Activated CD4-positive, alpha-beta T cell treated with anti-CD3 and anti-CD28 coated beads for 1 hour (primary cell): ENCODE data around the gene DRD1.
A peak's percentile ranks its signal among the peaks of the same experiment; 100 is the strongest.

Source experiments
- DNase-seq: peaks from one replicate; pipeline ENCODE4 v3.0.0-alpha.2; 2020

DRD1 gene

GRCh38 chr5:175444060-175444904 lies at the start of gene DRD1:
TSS of gene DRD1 (minus strand) at chr5:175444182. CDS start at chr5:175443099, 1,083 bp downstream.
- peak; percentile 28 for DNase-seq

- DNase-seq: no peak
Observed at GRCh38 chr5:175493726-175494125, 49.7 kb upstream of the DRD1 start.

- DNase-seq: no peak
Observed at GRCh38 chr5:175493260-175493659, 49.3 kb upstream of the DRD1 start.

GRCh38 chr5:175491223-175491622 lies 47.2 kb upstream of the DRD1 start:
- no peak for DNase-seq

- DNase-seq: no peak
Observed at GRCh38 chr5:175489693-175490443, 45.9 kb upstream of the DRD1 start.

GRCh38 chr5:175487514-175488222 lies 43.7 kb upstream of the DRD1 start:
- DNase-seq: no peak

GRCh38 chr5:175485631-175486030 lies 41.6 kb upstream of the DRD1 start:
- no peak for DNase-seq

- DNase-seq: no peak
Observed at GRCh38 chr5:175484829-175485228, 40.8 kb upstream of the DRD1 start.

GRCh38 chr5:175484322-175484721 lies 40.3 kb upstream of the DRD1 start:
- DNase-seq: no peak

GRCh38 chr5:175483337-175483736 lies 39.4 kb upstream of the DRD1 start:
- DNase-seq: no peak

GRCh38 chr5:175479125-175479881 lies 35.3 kb upstream of the DRD1 start:
- DNase-seq: no peak

- DNase-seq: peak; percentile 71
Observed at GRCh38 chr5:175478384-175479124, 34.6 kb upstream of the DRD1 start, which contains the start of gene SFXN1. TSS of gene SFXN1 (plus strand) at chr5:175478560. CDS start at chr5:175492104, 13,544 bp downstream.

- DNase-seq: no peak
Observed at GRCh38 chr5:175478008-175478383, 34.0 kb upstream of the DRD1 start.

- no peak for DNase-seq
Observed at GRCh38 chr5:175477440-175477839, 33.5 kb upstream of the DRD1 start.

- DNase-seq: no peak
Observed at GRCh38 chr5:175475248-175475647, 31.3 kb upstream of the DRD1 start.

- no peak for DNase-seq
Observed at GRCh38 chr5:175472378-175472777, 28.4 kb upstream of the DRD1 start.

GRCh38 chr5:175471628-175472027 lies 27.6 kb upstream of the DRD1 start:
- DNase-seq: no peak

GRCh38 chr5:175471196-175471595 lies 27.2 kb upstream of the DRD1 start:
- DNase-seq: no peak

- no peak for DNase-seq
Observed at GRCh38 chr5:175470781-175471180, 26.8 kb upstream of the DRD1 start.

GRCh38 chr5:175469916-175470315 lies 25.9 kb upstream of the DRD1 start:
- no peak for DNase-seq

GRCh38 chr5:175468892-175469291 lies 24.9 kb upstream of the DRD1 start:
- no peak for DNase-seq
